ENCODE results near the gene CD6.
A peak's percentile ranks its signal among the peaks of the same experiment; 100 is the strongest.
"Not testable (repeated sequence)": the region's sequence is repeated elsewhere in the genome, so short reads cannot be mapped to it uniquely, and the experiment has no call there.

CD6 gene

DNA sequence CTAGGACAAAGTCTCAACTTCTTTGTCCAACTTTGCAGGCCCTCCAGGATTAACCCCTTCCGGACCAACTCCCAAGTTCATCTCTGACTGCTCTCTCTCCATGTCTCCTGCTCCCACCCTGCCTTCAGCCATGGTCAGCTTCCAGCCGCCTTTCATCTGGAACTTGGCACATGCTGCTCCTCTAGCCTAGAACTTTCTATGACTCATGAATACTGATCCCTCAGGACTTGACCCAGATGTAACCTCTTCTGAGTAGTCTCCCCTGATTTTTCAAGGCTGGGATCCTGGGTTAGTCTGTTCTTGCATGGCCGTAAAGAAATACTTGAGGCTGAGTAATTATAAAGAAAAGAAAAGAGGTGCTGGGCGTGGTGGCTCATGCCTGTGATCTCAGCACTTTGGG, 14.3 kb upstream of the CD6 start:
- DNase-seq = no peak

DNA sequence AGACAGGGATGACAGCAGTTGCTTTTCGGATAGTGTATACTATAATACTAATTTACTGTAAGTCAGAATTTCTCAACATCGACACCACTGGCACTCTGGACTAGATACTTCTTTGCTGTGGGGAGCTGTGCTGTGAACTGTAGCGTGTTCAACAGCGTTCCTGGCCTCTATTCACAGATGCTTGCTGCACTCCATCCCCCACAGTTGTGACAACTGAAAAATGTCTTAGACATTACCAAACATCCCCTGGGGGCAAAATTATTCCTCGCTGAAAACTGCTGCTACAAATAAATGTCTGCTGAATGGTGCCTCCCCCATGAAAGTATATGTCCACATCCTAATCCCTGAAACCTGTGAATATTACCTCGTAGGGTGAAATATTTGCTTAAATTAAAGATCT, 12.0 kb upstream of the CD6 start:
- DNase-seq = no peak

DNA sequence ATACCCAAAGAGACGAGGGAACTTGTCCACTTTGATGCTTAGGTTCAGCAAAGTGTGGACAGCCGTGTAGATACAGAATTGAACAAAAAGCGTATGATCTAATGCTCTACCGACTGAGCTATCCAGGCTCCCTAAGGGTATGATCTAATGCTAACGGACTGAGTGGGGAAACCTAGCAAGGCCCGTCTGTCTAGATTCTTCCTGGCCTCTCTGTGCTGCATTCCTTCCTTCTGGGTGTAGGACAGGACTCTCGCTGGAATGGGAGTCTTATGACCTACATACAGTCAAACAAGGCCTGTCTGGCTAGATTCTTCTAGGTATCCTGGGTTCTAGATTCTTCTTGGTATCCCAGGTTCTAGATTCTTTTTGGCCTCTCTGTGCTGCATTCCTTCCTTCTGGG, 11.1 kb upstream of the CD6 start:
- DNase-seq = no peak

DNA sequence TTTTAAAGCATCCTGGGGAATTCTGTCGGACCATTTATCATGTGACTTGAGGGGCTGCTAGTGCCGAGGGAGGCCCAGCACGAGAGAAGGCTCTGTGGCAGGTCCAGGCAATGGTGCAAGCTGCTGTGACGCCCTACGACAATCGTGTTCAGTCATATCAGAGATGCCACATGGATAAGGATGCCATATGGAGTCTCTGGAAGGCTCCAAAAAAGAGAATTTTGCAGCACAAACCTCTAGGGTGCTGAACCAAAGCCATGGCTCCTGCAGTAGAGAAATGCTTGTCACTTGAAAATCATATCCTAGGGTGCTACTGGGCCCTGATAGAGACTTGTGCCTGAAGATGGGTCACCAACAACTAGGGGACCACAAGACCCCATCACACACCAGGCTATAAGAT, 6.7 kb upstream of the CD6 start:
- no peak for DNase-seq

DNA sequence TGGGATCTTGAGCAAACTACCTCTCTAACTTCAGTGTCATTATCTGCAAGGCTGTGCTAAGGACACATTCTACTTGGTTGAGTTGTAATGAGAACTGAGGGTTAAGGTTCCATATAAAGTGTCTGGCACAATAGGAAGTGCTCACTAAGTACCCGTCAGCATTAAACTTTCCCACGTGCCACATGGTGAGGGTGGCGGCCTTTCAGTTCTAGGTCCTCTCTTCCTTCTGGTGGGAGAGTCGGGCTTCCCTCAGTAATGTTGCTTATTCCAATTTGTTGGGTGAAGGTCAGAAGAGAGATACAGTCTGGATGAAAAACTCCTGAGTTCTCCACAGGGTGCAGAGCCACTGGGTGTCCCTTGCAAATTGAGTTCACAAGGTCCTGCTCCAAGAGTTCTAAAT, 4.6 kb upstream of the CD6 start:
- DNase-seq = no peak

DNA sequence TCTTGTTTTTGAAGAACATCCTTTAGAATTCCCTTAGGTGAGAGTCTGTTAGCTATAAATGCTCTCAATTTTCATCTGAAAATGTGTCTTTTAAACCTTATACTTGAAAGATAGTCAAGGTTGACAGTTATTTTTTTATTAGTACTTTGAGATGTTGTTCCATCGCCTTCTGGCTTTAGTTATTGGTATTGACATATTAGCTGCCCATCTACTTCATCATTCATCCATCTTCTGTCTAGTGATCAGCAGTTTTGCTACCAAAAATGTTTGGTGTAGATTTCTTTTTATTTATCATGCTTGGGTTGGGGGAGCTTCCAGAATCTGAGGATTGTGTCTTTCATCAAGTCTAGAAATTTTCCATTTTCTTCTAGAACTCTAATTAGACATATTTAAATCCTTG, 3.3 kb upstream of the CD6 start:
- no peak for DNase-seq

DNA sequence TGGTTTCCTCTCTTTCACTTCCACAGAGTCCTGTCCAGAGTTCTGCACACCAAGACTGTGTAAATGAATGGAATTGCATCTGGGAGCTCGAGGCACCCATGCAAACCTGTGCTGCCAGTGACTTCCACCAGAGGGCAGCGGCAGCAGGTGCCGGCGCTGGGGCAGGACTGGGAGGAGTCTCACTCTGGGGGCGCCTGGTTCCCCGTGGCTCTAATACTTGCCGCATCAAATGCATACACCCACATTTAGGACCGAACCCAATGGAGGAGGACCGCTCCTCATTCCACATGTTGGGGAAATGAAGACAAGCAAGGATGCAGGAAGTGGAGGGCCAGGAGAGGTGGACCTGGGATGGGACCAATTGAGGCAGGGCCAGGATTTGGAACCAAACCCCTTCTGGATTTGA, 1.1 kb upstream of the CD6 start:
- DNase-seq = peak; percentile 7

DNA sequence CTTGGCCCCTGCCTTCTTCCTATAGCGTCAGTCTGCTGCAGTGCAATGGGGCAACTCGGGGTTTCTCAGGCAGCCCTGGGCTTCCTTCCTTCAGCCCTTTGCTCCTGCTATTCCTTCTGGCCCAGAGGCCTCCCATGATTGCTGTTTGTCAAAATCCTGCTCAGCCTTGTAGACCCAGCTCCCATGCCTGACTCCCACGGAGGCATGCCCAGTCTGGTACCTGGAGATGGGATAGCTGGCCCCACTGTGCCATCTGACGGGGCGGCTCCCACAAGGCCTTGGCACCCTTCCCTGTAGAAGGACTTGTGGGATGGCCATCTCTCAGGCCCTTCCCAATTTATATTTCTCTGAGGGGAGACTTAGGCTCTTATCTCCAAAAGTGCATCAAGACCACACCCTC, 590 bp upstream of the CD6 start:
- no peak for DNase-seq

DNA sequence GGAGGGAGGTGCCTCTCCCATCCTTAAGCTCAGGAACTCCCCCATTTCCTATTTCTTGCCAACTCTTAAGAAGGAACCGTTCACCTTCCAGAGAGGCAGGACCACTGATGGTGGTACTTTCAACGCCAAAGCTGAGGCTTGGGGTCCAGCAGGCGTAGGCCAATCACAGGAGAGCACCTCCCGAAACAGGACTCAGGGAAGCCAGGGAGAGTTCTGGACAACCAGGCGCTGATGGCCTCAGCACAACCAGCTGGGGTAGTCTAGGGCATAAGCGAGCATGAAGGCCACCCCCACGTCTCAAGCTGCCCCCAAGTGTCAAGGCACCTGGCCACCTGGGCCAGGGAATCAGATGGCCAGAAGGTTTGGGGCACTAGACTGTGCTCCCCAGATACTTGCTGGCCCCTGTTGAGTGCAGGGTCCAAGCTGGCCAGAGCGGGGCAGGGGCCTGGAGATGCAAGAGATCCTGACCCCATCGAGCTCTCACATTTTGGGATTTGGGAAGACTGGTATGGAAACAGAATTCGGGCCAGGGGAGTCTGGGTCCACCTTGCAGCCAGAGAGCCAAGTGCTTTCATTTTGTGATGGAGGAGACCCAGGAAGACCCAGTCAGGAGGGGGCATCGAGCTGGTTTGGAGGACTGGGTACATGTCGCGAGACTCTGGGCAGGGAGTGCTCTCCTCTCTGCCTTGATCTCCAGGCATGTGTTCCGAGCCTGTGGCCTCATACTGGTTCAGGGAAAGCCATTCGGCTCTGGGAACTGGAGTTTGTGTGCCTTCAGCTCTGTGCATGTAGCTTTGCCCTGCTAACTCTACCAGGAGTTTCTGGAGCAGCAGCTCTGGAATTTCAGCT, 926 bp downstream of the CD6 start:
- DNase-seq = no peak

DNA sequence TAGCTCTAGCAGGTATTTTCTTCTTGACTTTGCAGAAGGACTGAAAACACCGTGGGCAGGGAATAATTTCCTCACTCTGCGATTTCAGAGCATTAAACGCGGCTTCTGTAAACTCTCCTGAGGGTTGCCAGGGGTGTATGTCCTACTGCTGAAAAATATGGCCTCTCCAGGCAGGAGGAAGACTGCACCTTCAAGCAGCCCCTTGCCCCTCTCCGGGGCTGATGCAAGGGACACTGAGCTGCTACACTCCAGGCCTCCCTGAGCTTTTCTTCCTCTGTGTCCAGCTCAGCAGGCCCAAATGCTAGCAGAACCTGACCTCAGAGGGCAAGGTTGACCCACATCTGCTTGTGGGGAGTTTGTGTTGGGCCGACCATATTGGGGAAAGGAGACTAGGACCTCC, 2.2 kb downstream of the CD6 start:
- no peak for DNase-seq

DNA sequence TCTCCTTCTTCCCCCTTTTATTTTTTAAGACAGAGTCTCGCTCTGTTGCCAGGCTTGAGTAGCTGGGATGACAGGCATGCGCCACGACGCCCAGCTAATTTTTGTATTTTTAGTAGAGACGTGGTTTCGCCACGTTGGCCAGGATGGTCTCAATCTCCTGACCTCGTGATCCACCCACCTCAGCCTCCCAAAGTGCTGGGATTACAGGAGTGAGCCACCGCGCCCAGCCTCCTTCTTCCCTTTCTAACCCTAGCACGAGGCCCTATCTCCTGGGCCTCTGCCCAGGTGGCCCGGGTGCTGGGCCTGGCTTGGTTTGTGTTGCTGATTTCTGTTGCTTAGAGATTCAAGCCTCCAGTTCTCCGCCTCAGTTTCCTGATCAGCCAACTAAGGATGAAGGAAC, 2.8 kb downstream of the CD6 start:
- not testable (repeated sequence) for DNase-seq

DNA sequence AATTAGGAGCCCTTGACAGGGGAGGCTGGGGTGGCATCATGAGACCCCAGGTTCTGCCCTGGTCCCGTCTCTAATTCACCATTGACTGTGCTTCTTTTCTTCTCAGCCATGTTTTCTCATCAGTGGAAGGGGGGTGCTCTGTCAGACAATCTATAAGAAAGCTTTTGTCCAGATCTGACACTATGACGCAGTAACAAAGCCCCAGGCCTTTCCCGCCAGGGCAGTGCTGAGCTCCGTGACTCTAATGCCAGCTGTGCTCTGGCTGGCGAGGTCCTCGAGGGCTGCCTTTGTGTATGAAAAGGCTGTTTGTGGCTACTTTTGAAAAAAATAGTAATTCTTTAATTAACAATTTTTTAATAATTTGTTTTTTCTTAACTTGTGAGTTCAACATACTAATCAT, 3.2 kb downstream of the CD6 start:
- DNase-seq = no peak

DNA sequence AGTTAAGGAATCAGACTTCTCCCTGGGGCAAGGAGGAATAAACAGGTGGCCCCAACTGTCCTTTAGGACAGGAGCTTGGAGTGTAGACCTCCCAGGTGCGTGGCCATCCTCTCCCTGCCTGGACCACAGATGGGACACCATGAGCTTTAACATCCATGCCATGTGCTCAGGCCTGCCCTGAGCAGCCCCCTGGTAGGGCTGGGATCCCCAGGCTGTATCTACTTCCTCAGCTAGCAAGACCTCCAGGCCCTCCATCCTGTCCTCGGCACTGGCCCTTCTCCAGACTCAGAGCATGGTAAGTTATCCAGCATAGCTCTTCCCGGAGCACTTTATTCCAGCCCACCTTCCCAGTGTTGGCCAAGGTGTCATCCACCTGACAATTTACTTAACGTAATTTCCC, 5.7 kb downstream of the CD6 start:
- no peak for DNase-seq

DNA sequence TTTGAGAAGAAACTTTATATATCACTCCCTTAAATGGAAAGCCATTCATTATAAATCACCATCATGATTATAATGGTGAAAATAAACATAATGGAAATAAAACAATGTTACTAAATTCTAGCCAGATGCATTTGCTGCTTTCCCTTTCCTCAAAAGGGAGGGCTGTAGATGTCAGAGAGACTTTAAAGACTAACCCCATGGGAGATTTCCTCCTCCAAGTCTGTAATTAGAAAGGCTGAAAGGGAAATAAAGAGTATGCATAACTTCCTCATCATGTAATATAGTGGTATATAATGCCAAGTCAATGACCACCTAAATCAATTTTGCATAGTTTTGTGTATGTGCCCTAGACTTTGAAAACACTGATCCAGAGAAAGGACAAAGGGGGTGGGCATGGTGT, 6.4 kb downstream of the CD6 start:
- DNase-seq = no peak

DNA sequence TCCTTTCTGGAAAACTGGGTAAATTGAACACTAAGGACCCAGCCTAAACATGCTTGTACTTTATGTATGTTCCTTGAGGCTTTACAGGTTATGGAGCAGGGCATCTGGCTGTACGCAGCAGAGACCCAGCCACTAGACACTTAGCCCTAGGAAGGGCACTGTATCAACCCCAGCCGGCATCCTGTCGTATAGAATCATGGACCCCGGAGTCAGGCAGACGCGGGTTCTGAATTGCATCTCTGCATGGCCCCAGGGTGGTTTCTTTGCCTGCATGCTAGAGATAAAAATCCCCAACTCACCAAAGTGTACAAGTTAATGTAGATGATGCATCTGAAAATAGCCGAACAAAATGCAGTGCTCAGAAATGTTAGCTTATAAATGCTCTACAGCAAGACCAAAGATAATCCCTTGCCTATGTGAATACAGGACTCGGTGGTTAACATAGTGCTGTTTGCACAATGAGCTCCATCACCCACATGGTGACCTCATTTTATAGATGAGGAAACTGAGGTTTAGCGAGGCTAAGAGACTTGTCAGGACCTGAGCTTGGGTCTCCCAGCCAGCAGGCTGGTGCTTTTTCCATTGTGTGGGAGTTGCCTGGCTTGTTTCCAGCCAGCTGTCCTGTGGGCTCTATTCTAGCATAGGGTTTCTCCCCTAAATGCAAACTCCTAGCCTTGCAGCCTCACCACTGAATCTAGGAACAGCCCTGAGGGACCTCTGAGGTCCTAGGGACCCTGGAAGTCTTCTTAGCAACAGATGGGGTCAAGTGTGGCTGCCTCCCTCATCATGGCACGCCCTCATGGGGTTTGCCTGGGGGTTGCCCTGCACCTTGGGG, 7.3 kb downstream of the CD6 start:
- no peak for DNase-seq

DNA sequence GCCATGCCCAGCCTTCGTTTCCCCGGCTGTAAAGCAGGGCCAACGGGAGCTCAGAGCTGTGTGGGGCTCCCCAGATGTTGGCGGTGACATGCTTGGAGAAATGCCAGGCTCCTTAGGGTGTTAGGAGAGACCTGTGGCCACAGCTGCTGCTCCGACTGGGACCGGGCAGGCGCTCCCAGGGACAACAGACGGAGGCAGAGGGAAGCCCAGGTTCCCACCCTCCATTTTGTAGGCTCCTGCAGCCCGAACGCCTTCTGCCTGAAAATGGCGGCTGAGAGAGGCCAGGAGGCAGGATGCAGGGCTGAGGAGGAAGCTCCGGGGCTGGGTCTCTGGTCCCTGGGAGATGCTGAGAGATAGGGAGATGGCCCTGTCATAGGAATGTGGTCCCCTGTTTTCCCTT, 10.0 kb downstream of the CD6 start:
- DNase-seq = no peak

DNA sequence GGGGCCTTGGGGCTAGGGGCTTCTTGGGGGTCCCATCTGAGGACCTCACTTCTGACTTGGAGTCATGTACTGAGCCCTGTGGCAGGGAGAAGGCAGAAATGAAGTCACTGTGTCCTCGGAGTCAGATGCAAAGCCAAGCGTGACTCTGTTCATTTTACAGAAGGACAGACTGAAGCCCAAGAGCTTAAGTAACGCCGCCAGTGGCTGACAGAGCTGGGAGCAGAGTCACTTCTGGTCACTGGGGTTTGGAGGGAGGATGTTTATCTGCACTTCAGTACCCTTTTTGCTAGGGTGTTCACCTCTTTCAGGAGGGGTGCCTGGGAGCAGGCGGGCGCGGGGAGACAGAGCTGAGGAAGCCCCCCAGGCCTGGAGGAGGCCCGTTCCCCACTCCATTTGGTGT, 10.7 kb downstream of the CD6 start:
- no peak for DNase-seq

DNA sequence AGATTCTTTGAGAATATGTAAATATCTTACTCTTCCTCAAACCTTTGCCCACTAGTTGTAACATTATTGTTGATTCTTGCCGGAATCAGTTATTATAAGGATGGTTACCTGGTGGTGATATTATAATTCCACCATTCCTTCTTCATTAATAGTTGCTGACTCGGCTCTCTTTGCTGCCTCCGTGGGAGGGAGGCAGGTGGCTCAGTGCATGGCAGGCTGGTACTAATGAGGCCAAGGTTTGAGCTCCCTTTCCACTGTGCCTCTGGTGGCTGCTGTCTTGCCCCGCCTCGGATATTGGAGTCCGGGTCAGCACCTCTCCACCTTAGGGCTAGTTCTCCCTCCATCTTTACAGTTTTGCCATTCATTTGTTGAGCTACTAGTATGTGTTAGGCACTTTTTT, 12.7 kb downstream of the CD6 start:
- DNase-seq = no peak

DNA sequence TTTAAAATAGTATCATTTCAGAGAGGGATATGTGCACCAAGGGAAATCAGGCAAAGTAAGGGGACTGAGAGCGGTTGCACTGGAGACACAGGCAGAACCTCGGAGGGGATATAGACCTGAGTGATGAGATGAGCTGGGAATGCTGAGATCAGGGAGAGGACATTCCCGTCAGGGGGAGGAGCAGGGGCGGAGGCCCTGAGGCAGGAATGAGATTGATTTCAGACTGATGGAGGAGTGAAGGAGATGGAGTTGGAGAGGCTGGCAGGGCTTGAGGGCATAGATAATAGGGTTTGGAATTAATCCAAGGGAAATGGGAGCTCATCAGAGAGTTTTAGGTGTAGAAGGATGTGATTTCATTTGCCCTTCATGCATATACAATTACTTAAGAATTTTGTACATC, 13.2 kb downstream of the CD6 start:
- no peak for DNase-seq

DNA sequence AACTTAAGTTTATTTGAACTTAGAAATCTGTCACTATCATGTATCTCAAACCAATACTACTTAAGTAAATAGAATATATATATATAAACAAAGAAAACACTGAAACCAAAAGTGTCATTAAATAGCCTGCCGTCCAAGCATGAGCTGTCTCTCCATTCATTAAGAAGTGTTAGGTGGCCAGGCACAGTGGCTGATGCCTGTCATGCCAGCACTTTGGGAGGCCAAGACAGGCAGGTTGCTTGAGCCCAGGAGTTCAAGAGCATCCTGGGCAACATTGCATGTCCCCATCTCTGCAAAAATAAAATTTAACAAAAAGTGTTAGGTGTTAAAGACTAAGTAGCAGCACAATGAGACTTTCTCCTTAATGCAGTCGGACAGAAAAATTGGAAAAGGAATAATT, 14.0 kb downstream of the CD6 start:
- no peak for DNase-seq

DNA sequence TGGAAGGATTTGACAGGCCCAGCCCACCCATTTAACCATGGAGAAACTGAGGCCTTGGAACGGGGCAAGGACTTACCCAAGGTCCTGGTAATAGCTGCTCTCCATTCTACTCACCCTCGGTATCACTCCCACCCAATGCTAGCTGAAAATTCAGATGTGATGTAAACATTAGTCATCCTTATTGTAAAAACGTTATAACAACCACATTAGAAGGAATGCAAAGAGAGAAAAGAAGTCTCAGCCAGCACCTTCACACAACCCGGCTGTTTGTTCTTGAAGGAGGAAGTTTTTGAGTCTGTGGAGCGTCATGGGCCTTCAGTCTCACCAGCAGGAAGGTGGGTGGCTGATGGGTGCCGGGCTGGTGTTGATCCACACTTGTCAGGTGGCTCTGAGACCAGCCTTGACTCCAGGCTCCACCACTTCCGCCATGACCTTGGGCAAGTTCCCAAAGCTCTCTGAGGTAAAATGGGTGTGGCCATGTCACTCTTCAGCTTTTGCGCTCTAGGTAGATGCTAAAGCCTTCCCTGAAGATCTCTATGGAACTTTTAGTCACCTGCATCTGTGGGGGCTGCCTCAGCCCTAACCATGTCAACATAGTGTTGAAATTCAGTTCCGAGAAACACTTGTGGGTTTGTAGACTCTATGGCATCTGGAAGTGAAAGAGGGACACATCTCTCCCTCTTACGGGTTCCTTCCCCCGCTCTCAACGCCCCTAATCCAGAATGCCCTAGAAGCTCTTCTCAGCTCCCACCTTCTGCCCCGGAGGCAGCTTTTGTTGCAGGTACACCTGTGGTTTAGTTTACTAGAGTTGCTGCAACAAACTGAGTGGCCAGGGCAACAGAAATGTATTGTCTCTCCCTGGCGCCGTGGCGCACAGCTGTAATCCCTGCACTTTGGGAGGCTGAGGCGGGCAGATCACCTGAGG, 14.8 kb downstream of the CD6 start:
- no peak for DNase-seq

DNA sequence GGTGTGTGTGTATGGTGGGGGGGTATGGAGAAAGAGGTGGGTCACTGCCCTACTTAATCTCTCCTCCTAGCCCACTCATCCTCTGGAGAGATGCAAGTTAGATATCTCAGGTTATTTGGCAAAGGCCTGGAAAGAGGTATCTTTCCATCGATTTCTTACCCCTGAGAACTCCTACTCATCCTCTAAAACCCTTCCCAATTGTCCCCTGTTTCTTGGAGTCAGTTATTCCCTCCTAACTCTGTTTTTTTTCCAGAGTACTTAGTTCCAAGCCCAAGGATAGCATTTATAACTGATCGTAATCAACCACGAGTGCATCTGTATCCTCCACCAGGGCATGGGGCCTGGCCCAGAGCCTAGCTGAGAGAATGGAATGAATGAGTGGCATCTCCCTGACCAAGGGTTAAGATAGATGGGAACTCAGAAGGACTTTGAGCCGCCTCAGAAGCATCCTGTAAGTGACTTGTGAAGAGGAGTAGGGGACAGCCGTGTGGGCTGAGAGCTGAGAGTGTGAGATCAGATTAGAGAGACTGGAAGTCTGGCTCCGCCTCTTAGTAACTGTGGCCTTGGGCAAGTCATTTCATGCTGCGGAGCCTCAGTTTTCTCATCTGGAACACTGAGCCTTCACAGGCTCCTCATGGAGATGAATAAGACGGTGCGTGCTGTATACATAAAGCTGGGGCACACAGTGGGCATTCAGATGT, 16.2 kb downstream of the CD6 start:
- no peak for DNase-seq

DNA sequence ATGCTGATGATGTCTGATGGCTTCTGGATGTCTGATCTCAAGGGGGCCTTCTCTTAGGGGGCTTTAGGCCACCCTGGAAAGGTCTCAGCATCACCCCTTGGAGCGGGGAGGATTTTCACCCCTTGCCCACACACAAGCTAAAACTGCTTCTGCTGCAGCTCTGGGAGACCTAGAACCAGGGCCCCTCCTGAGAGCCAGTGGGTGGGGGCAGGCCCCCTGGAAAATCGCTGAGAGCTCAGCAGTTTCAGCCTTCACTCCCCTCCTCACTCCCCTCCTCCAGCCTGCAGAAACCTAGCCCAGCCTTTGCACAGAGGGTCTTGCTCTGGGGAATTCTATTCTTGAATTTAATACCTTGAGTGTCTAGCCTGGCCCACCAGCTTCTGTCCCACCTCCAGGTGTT, 17.2 kb downstream of the CD6 start:
- no peak for DNase-seq

All from NCI-H2107 (cell line).